GM10248 (cell line): ENCODE data around the gene NT5C.
A peak's percentile ranks its signal among the peaks of the same experiment; 100 is the strongest.
"Not testable (repeated sequence)": the region's sequence is repeated elsewhere in the genome, so short reads cannot be mapped to it uniquely, and the experiment has no call there.

Experiments used
- CTCF ChIA-PET: fragments of 300-600 bp; sonication (Branson Sonifier 250); formaldehyde crosslinking; extraction: SDS; loops from one replicate; lab custom pipeline; 2021; ENCODE audit warnings: antibody characterized with exemption; lab: Yijun Ruan, JAX
- POLR2A ChIA-PET: fragments of 350-650 bp; sonication (Branson Sonifier 250); formaldehyde crosslinking; extraction: SDS; loops from one replicate; lab custom pipeline; 2020; ENCODE audit warnings: antibody characterized with exemption; lab: Yijun Ruan, JAX
- DNase-seq: peaks from one replicate; pipeline ENCODE4 v3.0.0; 2012; ENCODE audit errors: extremely low spot score
- TF ChIP-seq, protein P1 (sequence below): IDR thresholded peaks from 2 replicates; pipeline ENCODE4 v1.5.1; 2012; ENCODE audit warnings: mild to moderate bottlenecking, low read depth; ENCODE audit errors: extremely low read depth, missing control alignments, control extremely low read depth

Gene NT5C

DNA sequence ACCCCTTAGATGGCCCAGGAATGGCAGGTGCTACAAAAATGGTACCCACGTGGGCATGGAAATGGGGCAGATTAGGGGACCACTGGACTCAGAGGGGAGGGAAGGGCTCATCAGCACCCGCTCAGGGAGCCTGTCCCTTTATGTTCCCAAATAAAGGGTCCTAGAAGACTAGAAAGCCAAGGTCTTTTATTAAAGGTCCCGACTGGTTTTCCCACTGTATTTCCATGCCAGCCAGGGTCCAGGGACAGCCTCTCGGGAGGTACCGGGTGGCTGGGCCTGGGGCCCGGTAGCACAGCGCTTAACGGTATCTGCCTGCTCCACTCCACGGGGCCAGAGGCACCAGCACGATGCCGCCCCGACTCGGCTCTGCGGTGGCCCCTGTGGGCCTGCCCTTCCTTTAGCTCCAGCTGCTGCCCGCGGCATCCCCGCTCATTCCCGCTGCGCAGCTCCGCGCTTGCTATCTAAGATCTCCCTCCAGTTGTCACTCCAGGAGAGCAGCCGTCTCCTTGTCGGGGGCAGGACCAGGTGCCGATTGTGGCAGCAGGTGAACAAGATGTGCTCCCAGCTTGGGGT is 1.4 kb downstream of the NT5C start:
- no peak for DNase-seq
- TF ChIP-seq, protein P1, sequence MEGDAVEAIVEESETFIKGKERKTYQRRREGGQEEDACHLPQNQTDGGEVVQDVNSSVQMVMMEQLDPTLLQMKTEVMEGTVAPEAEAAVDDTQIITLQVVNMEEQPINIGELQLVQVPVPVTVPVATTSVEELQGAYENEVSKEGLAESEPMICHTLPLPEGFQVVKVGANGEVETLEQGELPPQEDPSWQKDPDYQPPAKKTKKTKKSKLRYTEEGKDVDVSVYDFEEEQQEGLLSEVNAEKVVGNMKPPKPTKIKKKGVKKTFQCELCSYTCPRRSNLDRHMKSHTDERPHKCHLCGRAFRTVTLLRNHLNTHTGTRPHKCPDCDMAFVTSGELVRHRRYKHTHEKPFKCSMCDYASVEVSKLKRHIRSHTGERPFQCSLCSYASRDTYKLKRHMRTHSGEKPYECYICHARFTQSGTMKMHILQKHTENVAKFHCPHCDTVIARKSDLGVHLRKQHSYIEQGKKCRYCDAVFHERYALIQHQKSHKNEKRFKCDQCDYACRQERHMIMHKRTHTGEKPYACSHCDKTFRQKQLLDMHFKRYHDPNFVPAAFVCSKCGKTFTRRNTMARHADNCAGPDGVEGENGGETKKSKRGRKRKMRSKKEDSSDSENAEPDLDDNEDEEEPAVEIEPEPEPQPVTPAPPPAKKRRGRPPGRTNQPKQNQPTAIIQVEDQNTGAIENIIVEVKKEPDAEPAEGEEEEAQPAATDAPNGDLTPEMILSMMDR, result no peak
- CTCF ChIA-PET, result interaction anchor here (1.0 to 17.2 kb wide), 16 partner anchors 12 to 211 kb away, joined by 3 to 338 read pairs (median 6); partner anchors contain the start of genes ARMC7, JPT1, MRPL58 and SUMO2
- POLR2A ChIA-PET, result interaction anchor here (0.6 kb wide), 1 partner anchor 725 kb away, joined by 11 read pairs; the partner anchor contains the start of gene WBP2

DNA sequence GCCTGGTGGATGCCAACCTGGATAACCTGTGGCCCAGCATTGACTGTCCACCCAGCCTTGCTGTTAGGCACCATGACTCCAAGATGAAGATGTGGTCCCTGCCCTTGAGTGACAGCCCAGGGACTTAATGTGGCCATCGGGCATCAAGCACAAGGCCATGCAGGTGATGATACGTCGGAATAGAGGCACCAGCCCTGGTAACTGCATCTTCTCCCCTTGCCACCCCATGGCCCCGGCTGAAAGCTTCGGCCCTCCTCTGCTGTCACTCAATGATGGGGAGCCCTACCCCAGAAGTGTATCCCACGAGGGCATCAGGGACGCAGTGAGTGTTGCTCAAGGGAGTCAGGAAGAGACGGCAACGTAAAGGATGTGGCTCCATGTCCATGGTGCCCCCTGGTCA is 2.0 kb downstream of the NT5C start:
- DNase-seq, result no peak
- TF ChIP-seq, protein P1, result no peak
- POLR2A ChIA-PET, result interaction anchor here (1.0 kb wide), 1 partner anchor 80 kb away, joined by 4 read pairs; no protein-coding TSS in a partner anchor
- CTCF ChIA-PET, result interaction anchor here (1.1 to 17.2 kb wide), 8 partner anchors 12 to 168 kb away, joined by 3 to 338 read pairs (median 5); partner anchors contain the start of genes ARMC7 and SUMO2

DNA sequence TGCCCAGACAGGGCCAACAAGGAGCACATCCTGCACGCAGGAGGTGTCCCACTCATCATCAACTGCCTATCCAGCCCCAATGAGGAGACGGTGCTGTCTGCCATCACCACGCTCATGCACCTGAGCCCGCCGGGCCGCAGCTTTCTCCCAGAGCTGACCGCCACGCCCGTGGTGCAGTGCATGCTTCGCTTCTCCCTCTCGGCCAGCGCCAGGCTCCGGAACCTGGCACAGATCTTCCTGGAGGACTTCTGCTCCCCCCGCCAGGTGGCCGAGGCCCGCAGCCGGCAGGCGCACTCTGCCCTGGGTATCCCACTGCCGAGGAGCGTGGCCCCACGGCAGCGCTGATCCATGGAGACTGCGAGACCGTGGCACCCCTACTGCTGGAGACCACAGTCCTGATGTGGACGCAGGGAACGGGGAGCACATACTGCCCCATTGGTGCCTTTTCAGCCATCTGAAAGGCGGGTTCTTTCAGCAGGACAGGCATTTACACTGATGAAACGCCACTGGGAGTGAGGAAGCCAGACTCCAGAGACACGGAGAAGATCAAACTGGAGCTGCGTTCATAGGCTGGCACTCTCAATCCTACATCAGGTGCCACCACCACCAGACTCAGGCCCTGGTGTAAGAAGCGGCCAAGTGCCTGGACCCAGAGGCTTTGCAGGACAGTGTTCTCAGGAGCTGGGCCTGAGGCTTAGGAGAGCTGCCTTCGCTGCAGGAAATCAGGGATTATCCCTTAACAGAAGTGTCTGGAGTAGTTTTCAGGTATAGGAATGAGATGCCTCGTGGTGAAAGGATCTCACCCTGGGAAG is 2.6 kb downstream of the NT5C start:
- ChIA-PET POLR2A (interaction anchor here (1.0 kb wide), 1 partner anchor 79 kb away, joined by 4 read pairs; no protein-coding TSS in a partner anchor), CTCF (interaction anchor here (1.1 to 17.2 kb wide), 6 partner anchors 11 to 167 kb away, joined by 4 to 338 read pairs (median 12); partner anchors contain the start of gene ARMC7)
- DNase-seq, result no peak
- TF ChIP-seq, protein P1, result no peak

DNA sequence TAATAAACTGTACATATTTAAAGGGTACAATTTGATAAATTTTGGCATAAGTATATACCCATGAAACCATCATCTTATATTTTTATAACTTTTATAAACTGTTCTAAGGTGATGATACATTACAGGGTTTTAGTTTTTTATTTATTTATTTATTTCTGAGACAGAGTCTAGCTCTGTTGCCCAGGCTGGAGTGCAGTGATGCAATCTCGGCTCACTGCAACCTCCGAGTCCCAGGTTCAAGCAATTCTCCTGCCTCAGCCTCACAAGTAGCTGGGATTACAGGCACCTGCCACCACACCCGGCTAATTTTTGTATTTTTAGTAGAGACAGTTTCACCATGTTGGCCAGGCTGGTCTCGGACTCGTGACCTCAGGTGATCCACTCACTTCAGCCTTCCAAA is 3.6 kb downstream of the NT5C start:
- DNase-seq, POLR2A ChIA-PET: not testable (repeated sequence)
- CTCF ChIA-PET, result interaction anchor here (1.1 to 17.2 kb wide), 3 partner anchors 10 to 22 kb away, joined by 3 to 338 read pairs (median 6); partner anchors contain the start of gene ARMC7

DNA sequence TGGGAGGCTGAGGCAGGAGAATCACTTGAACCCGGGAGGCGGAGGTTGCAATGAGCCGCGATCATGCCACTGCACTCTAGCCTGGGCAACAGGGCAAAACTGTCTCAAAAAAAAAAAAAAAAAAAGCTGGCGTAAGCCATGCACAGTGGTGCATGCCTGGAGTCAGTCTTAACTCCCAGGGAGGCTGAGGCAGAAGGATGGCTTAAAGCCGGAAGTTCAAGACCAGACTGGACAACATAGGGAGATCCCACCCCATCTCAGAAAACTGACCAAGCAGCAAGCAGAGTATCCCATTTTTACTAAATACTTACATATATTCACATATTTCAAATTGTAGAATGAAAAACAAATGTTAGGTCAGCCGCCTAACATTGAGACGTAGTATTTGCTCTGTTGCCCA is 4.6 kb downstream of the NT5C start:
- ChIA-PET CTCF (interaction anchor here (2.3 to 17.2 kb wide), 2 partner anchors 9 to 21 kb away, joined by 6 to 338 read pairs; partner anchors contain the start of gene ARMC7), POLR2A (interaction anchor here (0.7 kb wide), 1 partner anchor 72 kb away, joined by 3 read pairs; no protein-coding TSS in a partner anchor)
- no peak for DNase-seq
- TF ChIP-seq, protein P1, result no peak

DNA sequence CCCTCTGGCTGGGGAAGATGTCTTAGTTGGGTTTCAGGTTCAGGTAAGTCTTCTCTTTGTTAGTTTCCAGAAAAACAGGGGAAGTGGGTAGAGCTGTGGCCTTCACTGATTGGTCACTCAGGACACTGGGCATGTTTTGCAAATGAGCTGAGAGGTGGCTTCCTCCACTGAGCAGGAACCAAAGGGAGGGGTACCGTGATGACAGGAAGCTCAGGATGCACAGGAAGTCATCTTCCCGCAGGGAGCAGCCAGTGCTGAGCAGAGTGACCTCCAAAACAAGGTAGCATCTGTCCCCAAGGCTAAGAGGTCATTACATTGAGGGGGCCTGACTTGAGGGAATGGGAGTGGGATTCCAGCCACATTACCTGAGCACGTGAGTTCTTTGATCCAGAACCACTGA is 5.6 kb downstream of the NT5C start:
- ChIA-PET POLR2A (interaction anchor here (1.3 kb wide), 1 partner anchor 11 kb away, joined by 6 read pairs; no protein-coding TSS in a partner anchor), CTCF (interaction anchor here (1.0 to 17.2 kb wide), 4 partner anchors 4 to 76 kb away, joined by 5 to 338 read pairs (median 172); partner anchors contain the start of genes ARMC7 and NT5C)
- DNase-seq, result peak; percentile 42
- TF ChIP-seq, protein P1, result no peak
